HAP-1 (cell line): ENCODE measurements around the gene CEP112.
"Not testable (repeated sequence)": the region's sequence is repeated elsewhere in the genome, so short reads cannot be mapped to it uniquely, and the experiment has no call there.

Experiments
- DNase-seq, 2 experiments: peaks; one replicate each; pipeline ENCODE4 v3.0.0-alpha.2; 2016 to 2020; ENCODE audit warnings: low spot score in 2 of 2
- H3K27me3 ChIP-seq: fragments of 250-450 bp; sonication (Bioruptor Pico); 2 replicates; pipeline ENCODE4 v1.5.1; 2020; ENCODE audit warnings: low read depth, mild to moderate bottlenecking, moderate library complexity
- H3K36me3 ChIP-seq: fragments of 250-450 bp; sonication (Bioruptor Pico); replicated peaks from 2 replicates; pipeline ENCODE4 v1.5.1; 2020; ENCODE audit warnings: mild to moderate bottlenecking
- H3K4me1 ChIP-seq: fragments of 250-450 bp; sonication (Bioruptor Pico); 2 replicates; pipeline ENCODE4 v1.5.1; 2020; ENCODE audit warnings: mild to moderate bottlenecking
- H3K4me3 ChIP-seq: fragments of 250-450 bp; sonication (Bioruptor Pico); 2 replicates; pipeline ENCODE4 v1.5.1; 2020; ENCODE audit warnings: mild to moderate bottlenecking, moderate library complexity
- H3K9me3 ChIP-seq: fragments of 250-450 bp; sonication (Bioruptor Pico); 2 replicates; pipeline ENCODE4 v1.5.1; 2020; ENCODE audit warnings: mild to moderate bottlenecking, moderate library complexity
- in situ Hi-C: fragments of 300-500 bp; cut with MboI; formaldehyde crosslinking; loops from 3 replicates; pipeline ENCODE4 v1.14.3; 2020; ENCODE audit warnings: low sequenced_read_pairs, inconsistent platforms, mixed read lengths

Gene CEP112

DNA sequence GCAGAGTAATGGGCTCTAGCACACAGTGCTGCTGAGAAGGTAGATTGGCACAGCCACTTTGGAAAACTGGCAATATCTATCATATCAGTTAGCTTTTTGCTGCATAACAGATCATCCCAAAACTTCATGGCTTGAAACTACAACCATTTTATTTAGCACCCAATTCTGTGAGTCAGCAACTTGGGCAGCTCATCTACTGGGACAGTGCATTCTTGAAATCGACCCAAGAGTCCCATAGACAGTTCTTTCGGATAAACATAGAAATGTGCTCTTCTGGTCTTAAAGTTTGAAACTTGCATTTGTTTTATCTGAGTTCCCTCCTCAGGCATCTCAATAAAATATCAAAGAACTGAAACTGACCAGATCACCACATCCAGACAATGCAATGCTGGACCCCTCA is 76.7 kb downstream of the CEP112 start:
- Histone ChIP-seq H3K4me3 (no peak overlapping the region), H3K27me3 (0 out of 2 replicates have a peak, but pooled peaks cover 3% of the 10 kb centered on the region), H3K36me3 (no peaks in the 10 kb centered on the region), H3K4me1 (no peaks in the 10 kb centered on the region), H3K9me3 (no peaks in the 10 kb centered on the region; the same call in none of the 2 replicates)
- no peak for DNase-seq
- in situ Hi-C loops: no loop called here

DNA sequence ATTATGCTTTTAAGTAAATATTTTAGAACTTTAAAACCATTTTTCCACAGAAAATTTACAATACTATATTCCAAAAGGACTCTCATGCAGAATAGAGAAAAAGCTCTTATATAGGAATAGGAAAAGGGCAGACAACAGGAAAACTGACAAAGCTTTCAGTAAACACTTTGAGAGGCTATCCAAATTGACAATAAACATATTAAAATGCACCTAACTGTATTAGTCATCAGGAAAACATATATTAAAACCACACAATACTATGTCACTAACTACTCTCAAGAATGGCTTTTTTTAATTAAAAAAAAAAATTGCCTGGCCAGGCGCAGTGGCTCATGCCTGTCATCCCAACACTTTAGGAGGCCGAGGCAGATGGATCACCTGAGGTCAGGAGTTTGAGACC is 77.3 kb downstream of the CEP112 start:
- Histone ChIP-seq H3K27me3 (0 out of 2 replicates have a peak, but pooled peaks cover 3% of the 10 kb centered on the region), H3K4me1 (no peaks in the 10 kb centered on the region), H3K36me3 (no peaks in the 10 kb centered on the region), H3K4me3 (no peak overlapping the region), H3K9me3 (no peaks in the 10 kb centered on the region; the same call in none of the 2 replicates)
- no peak for DNase-seq
- in situ Hi-C loops: no loop called here

DNA sequence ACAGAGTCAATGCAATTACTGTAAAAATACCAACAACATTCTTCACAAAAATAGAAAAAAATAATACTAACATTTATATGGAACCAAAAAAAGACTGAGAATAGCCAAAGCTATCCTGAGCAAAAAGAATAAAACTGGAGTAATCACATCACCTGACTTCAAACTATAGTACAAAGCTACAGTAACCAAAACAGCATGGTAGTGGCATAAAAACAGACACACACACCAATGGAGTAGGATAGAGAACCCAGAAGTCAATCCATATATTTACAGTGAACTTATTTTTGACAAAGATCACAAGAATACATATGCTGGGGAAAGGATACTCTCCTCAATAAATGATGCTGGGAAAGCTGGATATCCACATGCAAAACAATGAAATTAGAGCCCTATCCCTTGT is 84.2 kb downstream of the CEP112 start:
- H3K4me3 ChIP-seq: no peak overlapping the region
- H3K9me3 ChIP-seq: peaks cover 4% of the 10 kb centered on the region; the same call in 1 of the 2 replicates
- no peaks in the 10 kb centered on the region; the same call in 1 of the 2 replicates for H3K4me1 ChIP-seq
- H3K27me3 ChIP-seq: no peaks in the 10 kb centered on the region
- in situ Hi-C loops: no loop called here
- H3K36me3 ChIP-seq: no peaks in the 10 kb centered on the region
- no peak for DNase-seq

DNA sequence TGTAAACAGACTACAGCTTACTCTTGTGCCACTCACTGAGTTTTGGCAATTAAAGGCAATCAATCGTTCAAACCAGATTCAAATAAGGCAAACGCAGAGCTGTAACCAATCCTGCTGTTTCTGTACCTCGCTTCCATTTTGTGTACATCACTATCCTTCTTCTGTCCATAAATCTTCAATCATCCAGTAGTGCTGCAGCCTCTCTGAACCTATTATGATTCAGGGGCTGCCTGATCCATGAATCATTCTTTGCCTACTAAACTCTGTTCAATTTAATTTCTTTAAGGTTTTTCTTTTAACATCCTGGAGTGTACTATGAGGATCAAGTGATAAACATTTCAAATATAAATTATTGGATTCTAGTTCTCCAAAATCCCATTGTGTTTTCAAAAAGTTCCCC is 93.9 kb downstream of the CEP112 start:
- Histone ChIP-seq H3K36me3 (no peaks in the 10 kb centered on the region), H3K27me3 (no peaks in the 10 kb centered on the region), H3K9me3 (no peaks in the 10 kb centered on the region), H3K4me3 (no peak overlapping the region), H3K4me1 (no peaks in the 10 kb centered on the region)
- in situ Hi-C loops: no loop called here
- no peak for DNase-seq

DNA sequence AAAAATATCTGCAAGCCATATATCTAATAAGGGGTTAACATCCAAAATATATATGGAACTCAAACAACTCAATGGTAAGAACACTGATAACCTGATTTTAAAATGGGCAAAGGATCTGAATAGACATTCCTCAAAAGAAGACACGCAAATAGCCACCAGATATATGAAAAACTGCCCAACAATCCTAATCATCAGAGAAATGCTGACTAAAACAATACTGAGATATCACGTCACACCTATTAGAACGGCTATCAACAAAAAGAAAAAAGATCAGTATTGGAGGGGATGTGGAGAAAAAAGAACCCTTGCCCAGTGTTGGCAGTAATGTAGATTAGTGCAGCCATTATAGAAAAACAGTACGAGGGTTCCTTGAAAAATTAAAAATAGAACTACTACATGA is 97.2 kb downstream of the CEP112 start:
- Histone ChIP-seq H3K4me1 (no peaks in the 10 kb centered on the region), H3K36me3 (no peaks in the 10 kb centered on the region), H3K27me3 (no peaks in the 10 kb centered on the region), H3K9me3 (no peaks in the 10 kb centered on the region), H3K4me3 (no peak overlapping the region)
- in situ Hi-C loops: no loop called here
- no peak for DNase-seq

DNA sequence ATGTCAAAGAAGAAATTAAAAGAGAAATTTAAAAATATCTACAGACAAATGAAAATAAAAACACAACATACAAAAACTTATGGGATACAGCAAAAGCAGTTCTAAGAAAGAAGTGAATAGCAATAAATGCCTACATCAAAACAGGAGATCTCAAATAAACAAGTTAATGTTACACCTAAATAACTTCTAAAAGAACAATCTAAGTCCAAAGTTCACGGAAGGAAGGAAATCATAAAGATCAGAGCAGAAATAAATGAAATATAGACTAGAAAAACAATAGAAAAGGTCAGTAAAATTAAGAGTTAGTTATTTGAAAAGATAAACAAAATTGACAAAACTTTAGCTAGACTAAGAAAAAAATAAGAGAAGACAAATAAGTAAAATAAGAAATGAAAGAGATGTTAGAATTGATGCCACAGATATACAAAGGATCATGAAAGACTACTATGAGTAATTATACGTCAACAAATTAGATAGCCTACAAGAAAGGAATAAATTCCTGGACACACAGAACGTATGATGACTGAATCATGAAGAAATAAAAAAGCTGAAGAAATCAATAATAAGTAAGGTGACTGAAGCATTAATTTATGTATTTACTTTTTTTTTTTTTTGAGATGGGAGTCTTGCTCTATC is 100.4 kb downstream of the CEP112 start:
- no peaks in the 10 kb centered on the region for H3K4me1 ChIP-seq
- no peaks in the 10 kb centered on the region for H3K36me3 ChIP-seq
- DNase-seq: no peak
- in situ Hi-C loops: no loop called here
- no peaks in the 10 kb centered on the region for H3K27me3 ChIP-seq
- no peaks in the 10 kb centered on the region for H3K9me3 ChIP-seq
- no peak overlapping the region for H3K4me3 ChIP-seq

DNA sequence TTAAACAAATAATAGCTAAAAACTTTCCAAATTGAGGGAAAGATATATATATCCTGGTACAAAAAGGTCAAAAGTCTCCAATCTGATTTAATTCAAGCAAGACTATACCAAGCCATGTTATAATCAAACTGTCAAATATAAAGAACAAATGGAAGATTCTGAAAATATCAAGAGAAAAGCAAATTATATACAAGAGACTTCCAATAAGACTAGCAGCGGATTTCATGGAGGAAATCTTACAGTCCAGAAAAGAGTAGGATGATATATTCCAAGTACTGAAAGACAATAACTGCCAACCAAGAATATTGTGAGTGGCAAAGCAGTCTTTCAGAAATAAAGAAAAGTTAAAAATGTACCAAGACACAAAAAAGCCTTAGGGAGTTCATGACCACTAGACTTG is 102.2 kb downstream of the CEP112 start:
- no peaks in the 10 kb centered on the region for H3K27me3 ChIP-seq
- H3K4me1 ChIP-seq: no peaks in the 10 kb centered on the region
- no peaks in the 10 kb centered on the region for H3K9me3 ChIP-seq
- in situ Hi-C loops: no loop called here
- H3K36me3 ChIP-seq: no peaks in the 10 kb centered on the region
- H3K4me3 ChIP-seq: no peak overlapping the region
- DNase-seq: no peak

DNA sequence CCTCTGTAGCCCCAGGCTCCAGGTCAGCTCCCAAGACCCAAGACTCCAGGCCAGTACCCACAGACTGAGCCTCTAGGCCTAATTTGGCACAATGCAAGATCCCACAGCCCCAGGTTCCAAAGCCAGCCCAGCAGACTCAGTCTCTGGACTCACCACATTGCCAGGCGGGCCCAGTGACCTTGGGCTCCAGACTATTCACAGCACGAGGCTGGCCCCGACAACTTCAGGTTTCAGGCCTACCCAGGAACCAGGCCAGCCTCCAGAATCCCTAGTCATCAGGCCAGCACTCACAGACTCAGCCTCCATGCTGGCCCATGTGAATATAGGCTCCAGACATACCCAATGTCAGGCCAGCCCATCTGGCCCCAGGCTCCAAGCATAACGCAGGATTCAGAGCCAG is 103.8 kb downstream of the CEP112 start:
- Histone ChIP-seq H3K9me3 (no peaks in the 10 kb centered on the region), H3K36me3 (no peaks in the 10 kb centered on the region), H3K4me3 (no peak overlapping the region), H3K4me1 (no peaks in the 10 kb centered on the region), H3K27me3 (no peaks in the 10 kb centered on the region)
- no peak for DNase-seq
- in situ Hi-C loops: no loop called here

DNA sequence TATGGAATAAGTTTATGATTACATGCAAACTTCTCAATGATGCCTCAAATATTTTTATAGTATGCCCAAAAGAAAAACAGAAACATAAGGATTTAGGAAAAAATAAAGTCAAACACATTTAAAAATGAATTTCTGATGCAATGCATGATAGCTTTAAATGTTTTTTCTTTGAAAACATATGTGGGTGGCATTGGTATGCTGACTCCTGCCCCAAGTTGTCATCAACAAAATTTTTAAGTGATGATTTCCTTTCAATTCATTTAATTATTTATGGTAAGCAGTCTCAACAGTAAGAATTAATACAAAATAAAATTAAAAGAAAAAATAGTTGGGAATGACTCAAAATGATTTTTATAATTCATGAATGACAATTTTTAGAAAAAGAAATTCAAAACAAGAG is 104.9 kb downstream of the CEP112 start:
- H3K27me3 ChIP-seq: no peaks in the 10 kb centered on the region
- no peaks in the 10 kb centered on the region for H3K36me3 ChIP-seq
- H3K9me3 ChIP-seq: no peaks in the 10 kb centered on the region
- in situ Hi-C loops: no loop called here
- H3K4me3 ChIP-seq: no peak overlapping the region
- DNase-seq: no peak
- no peaks in the 10 kb centered on the region for H3K4me1 ChIP-seq

DNA sequence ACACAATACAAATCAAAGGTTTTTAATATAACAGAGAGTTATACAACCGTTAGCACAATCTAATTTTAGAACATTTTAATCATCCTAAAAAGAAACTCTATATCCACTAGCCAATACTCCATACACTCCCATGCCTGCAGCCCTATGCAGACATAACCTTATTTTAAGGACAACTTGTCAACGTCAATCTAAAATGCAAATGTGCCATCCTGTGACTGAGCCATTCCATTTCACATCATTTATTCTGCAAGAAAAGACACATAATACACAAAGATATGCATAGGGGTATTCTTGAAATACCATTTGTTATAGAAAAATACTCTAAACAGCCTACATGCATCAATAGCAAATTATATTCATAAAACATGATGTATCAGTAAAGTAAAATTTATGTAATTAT is 106.7 kb downstream of the CEP112 start:
- in situ Hi-C loops: no loop called here
- no peaks in the 10 kb centered on the region for H3K27me3 ChIP-seq
- no peaks in the 10 kb centered on the region for H3K9me3 ChIP-seq
- no peak for DNase-seq
- no peak overlapping the region for H3K4me3 ChIP-seq
- H3K36me3 ChIP-seq: no peaks in the 10 kb centered on the region
- no peaks in the 10 kb centered on the region for H3K4me1 ChIP-seq

DNA sequence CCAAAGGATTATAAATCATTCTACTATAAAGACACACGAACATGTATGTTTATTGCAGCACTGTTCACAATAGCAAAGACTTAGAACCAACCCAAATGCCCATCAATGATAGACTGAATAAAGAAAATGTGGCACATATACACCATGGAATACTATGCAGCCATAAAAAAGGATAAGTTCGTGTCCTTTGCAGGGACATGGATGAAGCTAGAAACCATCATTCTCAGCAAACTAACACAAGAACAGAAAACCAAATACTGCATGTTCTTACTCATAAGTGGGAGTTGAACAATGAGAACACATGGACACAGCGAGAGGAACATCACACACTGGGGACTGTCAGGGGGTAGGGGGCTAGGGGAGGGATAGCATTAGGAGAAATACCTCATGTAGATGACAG is 111.3 kb downstream of the CEP112 start:
- DNase-seq, H3K4me1 ChIP-seq, H3K36me3 ChIP-seq, H3K27me3 ChIP-seq, in situ Hi-C loops, H3K4me3 ChIP-seq, H3K9me3 ChIP-seq: not testable (repeated sequence)

DNA sequence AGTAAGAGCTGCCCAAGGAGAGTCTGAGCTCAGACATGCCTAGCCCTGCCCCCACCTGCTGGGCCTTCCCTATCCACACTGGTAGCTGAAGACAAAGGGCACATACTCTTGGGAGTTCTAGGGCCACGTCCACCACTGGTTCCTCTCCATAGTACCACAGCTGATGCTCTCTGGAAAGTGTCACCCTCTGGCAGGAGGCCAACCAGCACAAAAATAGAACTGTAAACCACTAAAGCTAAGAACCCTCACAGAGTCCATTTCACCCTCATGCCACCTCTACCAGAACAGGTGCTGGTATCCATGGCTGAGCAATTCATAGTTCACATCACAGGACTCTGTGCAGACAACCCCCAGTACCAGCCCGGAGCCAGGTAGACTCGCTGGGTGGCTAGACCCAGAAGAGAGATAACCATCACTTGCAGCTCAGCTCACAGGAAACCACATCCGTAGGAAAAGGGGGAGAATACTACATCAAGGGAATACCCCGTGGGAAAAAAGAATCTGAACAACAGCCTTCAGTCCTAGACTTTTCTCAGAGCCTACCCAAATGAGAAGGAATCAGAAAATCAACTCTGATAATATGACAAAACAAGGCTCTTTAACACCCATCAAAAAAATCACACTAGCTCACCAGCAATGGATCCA is 115.3 kb downstream of the CEP112 start:
- H3K4me3 ChIP-seq: no peak overlapping the region
- DNase-seq: no peak
- H3K27me3 ChIP-seq: no peaks in the 10 kb centered on the region
- in situ Hi-C loops: no loop called here
- peaks cover 3% of the 10 kb centered on the region; the same call in 1 of the 2 replicates for H3K4me1 ChIP-seq
- H3K36me3 ChIP-seq: no peaks in the 10 kb centered on the region
- H3K9me3 ChIP-seq: no peaks in the 10 kb centered on the region

DNA sequence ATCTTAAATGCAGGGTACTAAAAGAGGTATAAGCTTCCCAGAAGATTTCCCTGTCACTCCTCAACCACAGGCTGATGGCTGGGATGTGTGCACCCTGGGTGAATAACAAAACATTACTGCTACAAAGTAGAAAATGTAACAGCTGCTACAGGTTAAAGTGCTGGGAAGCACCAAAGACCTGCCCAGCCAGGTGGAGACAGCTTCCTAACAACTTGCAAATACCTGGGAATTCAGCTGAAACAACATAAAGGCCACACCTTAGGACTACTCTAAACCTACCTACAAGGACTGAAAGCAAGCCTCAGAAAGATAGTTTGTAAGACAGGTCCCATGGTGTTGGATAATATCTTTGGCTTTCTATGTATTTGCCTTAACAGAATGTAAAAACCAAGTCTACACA is 118.5 kb downstream of the CEP112 start:
- H3K4me3 ChIP-seq: no peak overlapping the region
- in situ Hi-C loops: no loop called here
- H3K36me3 ChIP-seq: no peaks in the 10 kb centered on the region
- no peaks in the 10 kb centered on the region for H3K27me3 ChIP-seq
- no peak for DNase-seq
- no peaks in the 10 kb centered on the region for H3K9me3 ChIP-seq
- peaks cover 3% of the 10 kb centered on the region; the same call in 1 of the 2 replicates for H3K4me1 ChIP-seq

DNA sequence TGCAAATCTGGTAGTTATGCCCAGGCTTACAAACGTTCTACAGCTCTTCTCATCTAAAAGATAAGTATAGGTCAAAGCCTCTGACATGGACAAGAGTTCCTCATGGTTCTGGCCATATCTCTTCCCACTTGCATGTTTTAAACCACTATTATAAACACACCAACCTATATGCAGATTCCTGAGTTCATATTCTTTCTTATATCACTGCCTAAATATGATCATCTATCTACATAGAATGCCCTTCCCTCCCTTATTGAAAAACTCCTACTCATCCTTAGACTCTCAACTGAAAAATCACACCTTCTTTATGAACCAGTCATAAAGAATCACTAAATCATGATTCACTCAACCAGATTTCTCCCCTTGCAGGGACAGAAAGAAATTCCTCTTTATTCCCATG is 128.2 kb downstream of the CEP112 start:
- H3K36me3 ChIP-seq: no peaks in the 10 kb centered on the region; the same call in 1 of the 2 replicates
- no peaks in the 10 kb centered on the region for H3K27me3 ChIP-seq
- H3K4me3 ChIP-seq: no peak overlapping the region
- no peaks in the 10 kb centered on the region; the same call in 1 of the 2 replicates for H3K9me3 ChIP-seq
- no peak for DNase-seq
- in situ Hi-C loops: no loop called here
- H3K4me1 ChIP-seq: no peaks in the 10 kb centered on the region; the same call in 1 of the 2 replicates
